HG03039 (cell line): ENCODE results near the gene MYO3B.
"Not testable (repeated sequence)": the region's sequence is repeated elsewhere in the genome, so short reads cannot be mapped to it uniquely, and the experiment has no call there.

Source experiments
- ATAC-seq: cut with Tn5 transposase; IDR thresholded peaks from one replicate; pipeline ENCODE4 v1.9.1; 2021; ENCODE audit warnings: mild to moderate bottlenecking, moderate library complexity; ENCODE audit not compliant: unreplicated experiment

Gene MYO3B

DNA sequence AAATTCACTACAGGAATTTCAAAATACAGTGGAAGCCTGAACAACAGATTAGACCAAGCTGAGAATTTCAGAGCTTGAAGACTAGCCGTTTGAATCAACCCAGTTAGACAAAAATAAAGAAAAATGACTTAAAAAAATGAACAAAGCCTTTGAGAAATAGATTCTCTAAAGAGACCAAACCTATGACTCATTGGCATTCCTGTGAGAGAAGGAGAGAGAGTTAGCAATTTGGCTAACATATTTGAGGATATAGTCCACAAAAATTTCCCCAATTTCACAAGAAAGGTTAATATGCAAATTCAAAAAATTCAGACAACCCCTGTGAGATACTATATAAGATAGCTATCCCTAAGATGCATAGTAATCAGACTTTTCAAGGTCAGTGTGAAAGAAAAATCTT, 78.0 kb downstream of the MYO3B start:
- ATAC-seq, result no peak

DNA sequence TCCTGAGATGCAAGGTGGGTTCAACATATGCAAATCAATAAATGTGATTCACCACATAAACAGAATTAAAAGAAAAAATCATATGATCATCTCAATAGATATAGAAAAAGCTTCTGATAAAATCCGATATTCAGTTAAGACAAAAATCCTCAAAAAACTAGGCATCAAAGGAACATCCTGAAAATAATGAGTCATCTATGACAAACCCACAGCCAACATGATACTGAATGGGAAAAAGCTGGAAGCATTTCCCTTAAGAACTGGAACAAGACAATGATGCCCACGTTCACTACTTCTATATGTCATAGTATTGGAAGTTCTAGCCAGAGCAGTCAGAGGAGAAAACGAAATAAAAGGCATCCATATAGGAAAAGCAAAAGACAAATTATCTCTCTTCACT, 80.4 kb downstream of the MYO3B start:
- ATAC-seq, result no peak

DNA sequence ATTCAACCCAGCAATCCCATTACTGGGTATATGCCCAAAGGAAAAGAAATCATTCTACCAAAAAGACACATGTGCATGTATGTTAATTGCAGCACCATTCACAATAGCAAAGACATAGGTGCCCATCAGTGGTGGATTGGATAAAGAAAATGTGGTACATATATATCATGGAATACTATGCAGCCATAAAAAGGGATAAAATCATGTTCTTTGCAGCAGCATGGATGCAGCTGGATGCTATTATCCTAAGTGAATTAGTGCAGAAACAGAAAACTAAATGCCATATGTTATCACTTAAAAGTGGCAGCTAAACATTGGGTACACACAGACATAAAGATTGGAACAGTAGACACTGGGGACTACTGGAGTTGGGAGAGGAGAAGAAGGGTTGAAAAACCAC, 82.2 kb downstream of the MYO3B start:
- ATAC-seq, result no peak

DNA sequence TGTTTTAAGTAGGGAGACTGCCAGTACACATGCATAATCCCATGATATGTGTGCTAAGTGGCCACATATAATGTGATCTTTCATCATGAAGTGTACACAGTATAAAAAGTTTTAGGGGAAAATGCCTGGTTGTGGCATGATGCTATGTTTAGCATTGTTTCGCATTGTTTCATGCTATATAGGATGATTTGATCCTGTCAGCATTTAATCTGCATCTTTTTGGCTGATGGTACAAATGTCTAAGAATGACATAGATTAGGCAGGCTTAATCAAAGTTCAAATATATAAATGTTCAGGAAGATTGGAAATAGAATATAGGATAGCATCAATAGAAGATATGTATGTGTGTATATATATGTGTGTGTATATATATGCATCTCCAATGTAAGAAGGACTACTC, 83.6 kb downstream of the MYO3B start:
- no peak for ATAC-seq

DNA sequence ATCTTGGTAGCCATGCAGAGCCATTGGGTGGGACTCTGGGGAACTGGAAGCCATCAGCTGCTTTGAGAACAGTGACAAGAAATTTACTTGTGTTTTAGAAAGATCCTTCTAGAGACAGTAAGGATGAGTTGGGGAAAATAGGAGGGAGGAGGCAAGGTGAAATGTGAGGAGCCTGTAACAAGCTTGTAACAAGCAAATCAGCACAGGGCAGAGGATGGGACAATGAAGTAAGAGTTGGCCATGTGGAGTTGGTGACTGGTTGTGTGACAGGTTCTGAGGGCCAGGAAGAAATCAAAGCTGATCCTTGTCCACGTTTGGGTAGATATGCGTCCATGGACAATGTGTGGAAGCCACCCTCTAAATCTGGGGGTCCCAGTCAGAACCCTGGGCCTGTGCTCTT, 84.4 kb downstream of the MYO3B start:
- no peak for ATAC-seq

DNA sequence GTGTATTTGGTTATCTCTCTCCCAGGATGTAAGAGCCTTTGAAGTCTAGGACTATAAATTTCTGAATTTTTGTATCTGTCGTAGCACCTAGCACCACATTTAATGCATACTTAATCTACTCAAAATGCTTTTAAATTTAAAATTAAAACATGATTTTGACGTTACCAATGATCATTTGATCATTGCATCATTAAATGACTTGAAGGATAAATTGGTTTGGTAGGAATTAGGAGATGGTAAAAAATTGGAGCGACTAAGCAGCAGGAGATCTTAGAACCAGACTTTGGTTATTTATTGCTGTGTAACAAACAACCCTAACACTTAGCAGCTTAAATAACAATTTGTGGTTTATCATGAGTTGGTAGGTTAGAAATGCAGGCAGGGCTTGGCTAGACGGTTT, 84.9 kb downstream of the MYO3B start:
- ATAC-seq, result no peak

DNA sequence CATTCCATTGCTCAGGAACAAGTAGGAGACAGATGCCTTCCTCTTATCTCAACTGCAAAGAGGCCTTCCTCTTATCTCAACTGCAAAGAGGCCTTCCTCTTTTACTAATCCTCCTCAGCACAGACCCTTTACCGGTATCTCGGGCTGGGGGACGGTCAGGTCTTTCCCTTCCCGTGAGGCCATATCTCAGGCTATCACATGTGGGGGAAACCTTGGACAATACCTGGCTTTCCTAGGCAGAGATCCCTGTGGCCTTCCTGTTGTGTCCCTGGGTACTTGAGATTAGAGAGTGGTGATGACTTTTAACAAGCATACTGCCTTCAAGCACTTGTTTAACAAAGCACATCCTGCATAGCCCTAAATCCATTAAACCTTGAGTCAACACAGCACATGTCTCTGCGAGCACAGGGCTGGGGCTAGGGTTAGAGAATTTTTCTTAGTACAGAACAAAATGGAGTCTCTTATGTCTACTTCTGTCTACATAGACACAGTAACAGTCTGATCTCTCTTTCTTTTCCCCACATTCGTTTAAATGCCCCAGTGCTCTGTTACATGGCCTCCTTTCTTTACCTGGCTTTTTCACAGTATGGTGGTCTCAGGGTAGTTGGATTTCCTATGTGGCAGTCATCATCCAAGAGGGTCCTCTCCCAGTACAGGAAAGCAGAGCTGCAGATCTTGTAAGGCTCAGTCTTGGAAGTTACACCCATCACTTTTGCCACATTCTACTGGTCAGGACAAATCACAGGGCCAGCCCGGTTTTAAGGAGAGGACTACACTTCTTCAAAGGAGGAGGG, 86.0 kb downstream of the MYO3B start:
- not testable (repeated sequence) for ATAC-seq

DNA sequence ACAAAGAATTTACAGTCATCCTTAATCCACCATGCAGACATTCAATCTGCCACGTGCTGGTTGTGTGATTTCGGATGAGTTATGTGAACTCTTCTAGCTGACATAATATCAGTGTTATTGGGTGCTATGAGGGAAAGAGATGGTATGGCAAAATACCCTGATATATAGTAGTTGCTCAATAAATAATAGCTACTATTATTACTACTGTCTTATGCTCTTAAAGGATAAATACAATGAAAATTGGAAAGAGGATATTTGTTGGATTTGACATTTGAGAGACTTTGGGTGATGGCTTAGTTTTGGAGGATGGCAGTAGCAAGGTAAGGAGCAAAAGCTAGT, 86.5 kb downstream of the MYO3B start:
- ATAC-seq, result no peak

DNA sequence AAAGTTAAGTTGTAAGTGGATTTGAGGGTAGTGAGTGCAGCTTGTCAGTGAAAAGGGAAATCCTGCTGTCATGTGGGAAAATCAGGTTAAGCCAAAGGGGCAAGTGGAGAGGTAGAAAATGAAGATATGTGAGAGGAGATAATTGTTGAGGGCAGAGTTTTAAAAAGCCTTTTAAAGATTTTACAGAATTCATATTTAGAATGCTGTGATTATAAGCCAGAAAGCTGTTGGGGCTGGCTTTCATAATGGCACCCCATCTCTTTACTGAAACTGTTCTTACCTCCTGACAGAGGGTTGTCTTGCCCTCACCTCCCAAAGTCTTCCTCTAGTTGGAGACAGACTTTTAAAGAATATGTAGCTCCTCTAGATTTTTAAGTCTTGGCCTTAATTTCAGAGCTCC, 86.9 kb downstream of the MYO3B start:
- ATAC-seq, result no peak

DNA sequence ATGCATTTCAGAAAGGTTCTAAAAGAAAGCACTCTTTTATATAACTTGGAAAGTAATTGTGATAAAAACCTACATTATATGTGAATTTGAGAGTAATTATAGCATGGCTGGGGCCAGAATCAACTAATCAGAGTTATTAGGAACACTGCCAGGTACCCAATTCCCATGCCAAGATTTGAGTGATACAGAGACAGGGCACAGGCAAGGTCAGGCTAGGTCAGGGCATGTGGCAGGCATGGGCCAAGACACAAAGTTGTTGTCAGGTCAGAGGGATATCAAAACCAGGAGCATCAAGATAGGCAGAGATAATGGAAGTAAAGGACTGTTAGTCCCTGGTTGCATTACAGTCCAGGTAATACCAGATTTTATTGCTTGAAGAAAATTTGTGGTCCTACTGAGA, 87.4 kb downstream of the MYO3B start:
- no peak for ATAC-seq

DNA sequence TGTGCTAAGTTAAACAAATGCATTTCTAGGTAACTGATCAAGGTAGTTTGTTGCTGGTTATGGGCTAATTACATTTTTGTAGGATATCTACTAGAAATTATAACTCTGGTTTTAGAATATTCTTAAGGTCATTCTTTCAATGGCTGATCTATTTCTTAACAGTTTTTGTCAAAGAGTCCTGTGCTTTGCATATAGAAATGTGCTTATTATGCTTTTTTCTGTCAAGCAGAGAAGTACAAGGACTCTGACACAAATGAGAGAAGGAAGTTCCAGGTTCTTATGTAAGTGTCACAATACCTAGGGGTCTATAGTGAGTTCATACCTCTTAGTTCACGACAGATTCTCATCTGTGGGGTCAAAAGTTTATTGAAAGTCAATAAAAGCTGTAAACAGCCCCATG, 88.4 kb downstream of the MYO3B start:
- ATAC-seq, result no peak

DNA sequence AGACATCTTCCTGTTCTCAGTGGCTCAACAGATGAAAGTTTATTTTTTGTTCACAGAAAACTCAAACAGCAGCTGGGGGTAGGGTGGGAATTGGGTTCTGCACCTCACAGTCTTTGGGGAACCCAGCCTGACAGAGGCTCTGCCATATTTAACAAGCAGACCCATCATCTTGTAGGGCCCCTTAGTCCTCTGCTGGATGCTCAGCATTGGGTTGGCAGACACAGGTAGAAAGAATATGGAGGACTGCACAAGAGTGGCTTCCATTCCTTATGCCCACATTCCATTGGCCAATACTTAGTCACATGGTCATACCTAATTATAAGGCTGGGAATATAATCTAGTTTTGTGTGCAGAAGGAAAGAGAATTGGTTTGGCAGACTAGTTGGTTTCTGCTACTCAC, 89.1 kb downstream of the MYO3B start:
- ATAC-seq, result no peak

DNA sequence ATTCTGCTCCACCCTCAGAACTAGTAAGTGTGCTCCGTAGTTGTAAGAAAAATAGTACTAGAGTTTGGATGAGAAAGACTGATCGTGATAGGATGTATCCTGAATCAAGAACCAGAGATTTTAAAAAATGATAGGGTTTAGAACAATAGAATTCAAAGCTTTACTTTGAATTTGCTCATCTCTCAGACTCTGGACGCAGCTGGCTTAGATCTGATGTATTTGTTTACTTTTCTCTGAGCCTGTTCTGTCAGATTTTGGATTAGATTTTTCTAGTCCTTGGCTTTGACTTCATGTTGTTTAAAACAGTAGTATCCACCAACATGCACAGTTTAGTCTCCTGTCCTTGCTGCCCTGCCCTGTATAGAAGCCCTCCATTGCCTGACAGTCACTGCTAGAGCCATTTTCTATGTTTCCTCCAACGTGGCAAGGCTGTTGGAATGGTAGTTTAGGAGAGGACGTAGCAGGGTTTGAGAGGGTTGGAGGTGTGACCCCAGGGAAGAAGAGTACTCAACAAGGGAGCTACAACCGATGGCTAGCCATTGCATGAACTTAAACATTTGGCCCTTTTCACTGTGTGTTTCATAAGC, 92.4 kb downstream of the MYO3B start:
- no peak for ATAC-seq

DNA sequence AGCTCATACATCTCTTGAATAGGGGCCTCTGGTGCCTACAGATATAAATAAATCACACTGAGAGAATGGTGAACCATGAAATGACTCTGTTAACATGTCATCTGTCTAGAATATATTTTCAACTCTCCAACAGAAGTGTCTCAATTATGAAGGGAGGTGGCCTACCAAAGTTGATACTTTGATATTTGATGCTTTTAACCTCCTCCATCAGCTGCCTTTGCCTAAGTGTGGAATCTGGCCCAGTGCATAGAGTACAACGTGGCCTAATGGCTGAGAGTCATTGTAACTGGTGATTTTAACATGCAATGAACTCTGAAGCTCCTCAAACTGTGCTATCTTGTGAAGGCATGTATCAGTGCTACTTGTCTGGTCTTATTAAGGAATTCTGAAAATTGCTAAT, 93.4 kb downstream of the MYO3B start:
- no peak for ATAC-seq

DNA sequence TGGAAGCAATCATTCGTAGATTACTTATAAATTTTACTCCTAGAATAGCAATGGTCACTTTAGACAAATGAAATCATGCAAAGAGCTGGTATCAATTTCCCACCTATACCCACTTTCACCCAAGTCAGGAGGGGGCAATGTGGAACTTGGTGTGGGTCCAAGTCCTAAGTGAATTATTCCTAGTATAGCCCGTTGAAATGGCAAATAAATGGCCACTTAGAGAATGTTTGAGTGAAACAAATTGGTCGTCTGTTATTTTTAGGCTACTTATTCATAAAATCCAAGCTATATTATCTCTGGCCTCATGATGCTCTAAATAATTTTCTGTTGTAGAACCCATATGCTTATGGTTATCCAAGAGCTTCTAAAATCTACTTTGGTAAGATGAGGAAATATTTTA, 98.1 kb downstream of the MYO3B start:
- ATAC-seq, result no peak

DNA sequence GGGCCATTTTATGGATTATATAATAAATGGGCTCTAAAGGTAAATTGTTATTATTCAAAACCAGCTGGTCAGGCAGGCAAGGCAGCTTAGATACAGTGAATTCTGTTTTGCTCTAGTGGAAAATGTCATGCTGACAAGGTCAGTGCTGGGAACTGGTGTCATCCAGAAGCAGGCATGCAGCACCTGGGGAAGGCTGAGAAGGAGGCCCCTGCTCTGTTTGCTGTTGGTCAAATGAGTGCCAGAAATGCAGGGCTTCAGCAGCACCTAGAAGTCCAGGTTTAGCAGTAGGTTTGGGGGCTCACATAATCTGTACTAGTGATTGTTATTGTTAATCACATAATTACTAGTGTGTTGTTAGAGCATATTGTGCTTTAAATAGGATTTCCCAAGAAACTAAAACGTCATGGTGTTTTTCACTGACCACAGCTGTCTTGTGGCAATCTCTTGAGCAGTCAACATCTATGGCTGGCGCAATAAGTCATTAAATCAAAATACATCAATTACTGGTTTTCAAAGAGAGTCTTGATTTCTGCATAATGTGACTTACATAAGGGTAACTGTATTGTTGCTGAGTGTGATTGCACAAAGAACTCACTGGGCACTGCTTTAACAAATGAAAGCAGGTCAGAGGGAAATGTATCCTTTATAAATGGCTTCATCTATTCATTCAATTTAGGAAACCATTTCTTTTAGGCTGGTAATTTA, 99.1 kb downstream of the MYO3B start:
- no peak for ATAC-seq

DNA sequence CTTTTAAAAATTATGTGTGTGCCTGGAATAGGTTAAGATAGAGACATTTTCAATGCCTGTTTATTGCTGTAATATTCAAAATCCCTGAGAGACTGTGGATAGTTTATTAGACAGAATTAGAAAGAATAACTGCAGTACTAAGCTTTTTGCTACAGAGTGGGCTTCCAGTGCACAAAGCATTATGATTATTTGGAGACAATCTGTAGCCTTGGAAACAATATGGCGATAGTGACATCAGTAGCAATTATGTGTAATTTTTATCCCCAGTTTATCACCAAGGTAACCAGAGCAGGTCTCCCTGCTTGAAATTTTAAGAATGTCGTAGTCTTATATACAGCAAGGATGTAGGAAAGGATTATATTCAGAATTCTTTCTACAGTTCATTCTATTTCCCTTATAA, 100.0 kb downstream of the MYO3B start:
- no peak for ATAC-seq

DNA sequence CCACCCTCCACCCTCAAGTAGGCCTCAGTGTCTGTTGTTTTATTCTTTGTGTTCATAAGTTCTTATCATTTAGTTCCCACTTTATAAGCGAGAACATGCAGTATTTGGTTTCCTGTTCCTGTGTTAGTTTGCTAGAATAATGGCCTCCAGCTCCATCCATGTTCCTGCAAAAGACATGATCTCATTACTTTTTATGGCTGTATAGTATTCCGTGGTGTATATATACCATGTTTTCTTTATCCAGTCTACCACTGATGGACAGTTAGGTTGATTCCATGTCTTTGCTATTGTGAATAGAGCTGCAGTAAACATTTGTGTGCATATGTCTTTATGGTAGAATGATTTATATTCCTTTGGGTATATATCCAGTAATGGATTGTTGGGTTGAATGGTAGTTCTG, 101.7 kb downstream of the MYO3B start:
- not testable (repeated sequence) for ATAC-seq

DNA sequence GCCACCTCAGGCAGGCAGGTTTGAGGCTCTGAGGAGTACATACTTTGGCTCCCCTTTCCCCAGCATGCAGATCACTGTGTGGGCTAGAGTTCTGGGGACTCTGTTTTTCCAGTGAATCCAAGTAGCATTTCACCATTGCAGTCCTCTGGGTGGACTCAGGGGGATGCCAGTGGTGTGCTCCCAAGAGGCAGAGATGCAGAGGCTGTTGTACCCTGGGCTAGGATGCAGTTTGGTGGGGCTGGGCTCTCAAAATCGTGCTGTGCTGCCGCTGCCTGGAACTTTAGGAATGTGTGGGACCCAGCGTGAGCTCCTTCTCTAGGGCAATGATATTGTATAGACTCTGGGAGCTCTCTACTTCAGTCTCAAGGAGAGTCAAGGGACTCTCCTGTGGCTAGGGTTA, 104.9 kb downstream of the MYO3B start:
- ATAC-seq, result no peak

DNA sequence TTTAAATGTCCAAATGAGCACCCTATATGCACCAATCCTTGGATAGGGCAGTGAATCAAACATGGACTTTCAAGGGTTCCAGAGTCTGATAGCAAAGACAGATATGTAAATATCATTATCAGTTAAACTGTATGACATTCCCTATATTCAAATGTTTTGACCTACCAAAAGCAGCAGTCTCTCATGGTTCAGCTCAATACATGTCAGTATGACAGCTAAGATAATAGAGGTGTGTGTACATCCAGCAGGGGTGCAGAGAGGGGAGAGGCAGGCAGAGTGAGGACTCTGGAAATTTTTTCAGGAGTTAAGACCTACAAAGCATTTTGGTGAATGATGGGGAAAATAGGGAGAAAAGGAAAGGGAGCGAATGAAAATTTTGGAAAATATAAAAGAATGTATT, 106.3 kb downstream of the MYO3B start:
- ATAC-seq, result no peak

DNA sequence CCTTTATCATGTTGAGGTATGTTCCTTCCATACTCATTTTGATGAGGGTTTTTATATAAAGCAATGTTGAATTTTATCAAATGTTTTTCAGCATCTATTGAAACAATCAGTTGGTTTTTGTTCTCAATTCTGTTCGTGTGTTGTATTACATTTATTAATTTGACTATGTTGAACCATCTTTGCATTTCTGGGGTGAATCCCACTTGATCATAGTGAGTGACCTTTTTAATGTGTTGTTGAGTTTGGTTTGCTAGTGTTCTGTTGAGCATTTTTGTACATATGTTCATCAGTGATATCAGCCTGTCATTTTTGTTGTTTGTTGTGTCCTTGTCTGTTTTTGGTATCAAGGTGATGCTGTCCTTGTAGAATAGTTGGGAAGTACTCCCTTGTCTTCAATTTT, 110.9 kb downstream of the MYO3B start:
- ATAC-seq, result no peak

DNA sequence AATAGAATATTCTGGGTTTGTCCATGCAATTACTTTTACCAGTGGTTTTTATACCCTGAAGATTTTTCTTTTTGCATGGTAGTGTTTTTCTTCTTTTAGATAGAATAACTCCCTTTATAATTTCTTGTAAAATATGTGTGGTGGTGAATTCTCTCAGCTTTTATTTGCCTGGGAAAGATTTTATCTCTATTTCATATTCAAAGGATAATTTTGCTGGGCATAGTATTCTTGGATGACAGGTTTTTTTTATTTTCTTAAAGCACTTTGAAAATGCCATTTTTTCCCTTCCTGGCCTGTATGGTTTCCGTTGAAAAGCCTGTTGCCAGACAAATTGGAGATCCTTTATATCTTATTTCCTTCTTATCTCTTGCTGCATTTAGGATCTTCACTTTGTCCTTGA, 113.5 kb downstream of the MYO3B start:
- ATAC-seq, result no peak
